GM19240 (cell line): ENCODE measurements around the gene OTUD7B.
"Not testable (repeated sequence)": the region's sequence is repeated elsewhere in the genome, so short reads cannot be mapped to it uniquely, and the experiment has no call there.

ENCODE experiments used
- DNase-seq: peaks from one replicate; pipeline ENCODE4 v3.0.0; 2011; ENCODE audit warnings: low spot score; ENCODE audit not compliant: insufficient read length

Gene OTUD7B

DNA sequence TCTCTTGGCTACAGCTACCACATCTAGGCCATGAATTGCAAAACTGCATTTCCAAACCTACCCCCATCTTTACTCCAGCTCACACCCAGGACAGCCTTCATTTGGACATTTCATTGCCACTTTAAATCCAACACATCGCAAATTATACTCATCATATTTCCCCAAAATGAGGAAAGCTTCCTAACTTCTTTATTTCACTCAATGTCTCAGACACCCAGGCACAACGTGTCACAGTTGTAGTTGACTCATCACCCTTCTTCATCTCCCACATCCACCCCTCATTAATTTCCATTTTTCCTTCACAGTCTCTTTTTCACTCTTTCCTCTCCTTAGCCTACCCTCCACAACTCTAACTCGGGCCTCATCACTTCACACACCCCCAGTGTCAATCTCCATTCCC, 6.7 kb downstream of the OTUD7B start:
- DNase-seq, result no peak

GRCh38 chr1:150002217-150002616, 8.3 kb downstream of the OTUD7B start:
- no peak for DNase-seq

- DNase-seq, result no peak
Observed at GRCh38 chr1:150001415-150001814, 9.1 kb downstream of the OTUD7B start.

DNA sequence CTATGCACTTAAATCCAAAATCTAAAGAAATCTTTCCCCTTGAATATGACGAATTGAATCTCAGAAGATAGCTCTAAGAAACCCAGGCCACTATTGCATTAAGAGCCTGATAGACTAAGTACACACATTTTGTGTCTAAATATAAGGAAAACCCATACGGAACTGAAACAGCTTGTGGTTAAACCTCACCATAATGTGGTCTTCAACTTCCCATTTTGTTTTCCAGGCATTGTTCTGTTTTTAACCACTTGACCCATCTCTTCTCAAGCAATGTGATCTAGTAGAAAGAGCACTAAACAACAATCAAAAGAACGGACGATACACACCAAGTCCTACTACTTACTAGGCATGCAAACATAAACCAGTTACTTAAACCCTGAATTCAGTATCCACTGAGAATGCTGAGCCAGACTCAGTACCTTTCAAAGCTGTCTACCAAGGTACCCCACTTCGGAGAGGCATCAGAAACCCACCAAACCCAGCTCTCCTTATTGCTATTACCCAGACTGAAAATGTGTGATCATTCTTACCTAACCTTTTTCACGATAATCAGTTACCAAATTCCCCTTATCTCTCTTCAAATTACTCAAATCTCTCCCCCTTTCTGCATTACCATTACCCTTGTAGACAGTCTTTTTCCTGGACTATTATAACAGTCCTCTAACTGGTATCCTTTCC, 12.8 kb downstream of the OTUD7B start:
- DNase-seq, result no peak

- no peak for DNase-seq
Observed at GRCh38 chr1:149995927-149996326, 14.6 kb downstream of the OTUD7B start.

DNA sequence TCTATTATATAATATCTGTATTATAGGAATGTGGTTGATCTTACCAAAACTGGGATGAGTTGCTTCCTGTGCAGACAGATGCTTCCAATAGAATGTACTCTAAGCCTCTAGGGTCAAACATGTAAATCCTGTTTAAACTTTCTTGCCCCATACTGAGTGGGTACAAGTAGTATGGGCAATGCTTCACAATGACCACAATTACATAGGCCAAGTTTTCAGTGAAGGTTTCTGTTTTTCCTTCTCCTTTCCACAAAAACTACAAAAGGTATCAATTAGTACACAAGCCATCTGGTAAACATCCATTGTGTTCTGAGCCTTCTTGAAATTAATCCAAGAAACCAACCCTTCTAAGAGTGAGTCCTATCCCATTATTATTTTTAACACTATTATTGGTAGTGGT, 16.8 kb downstream of the OTUD7B start:
- DNase-seq, result no peak

GRCh38 chr1:149993181-149993580, 17.3 kb downstream of the OTUD7B start:
- DNase-seq, result no peak

DNA sequence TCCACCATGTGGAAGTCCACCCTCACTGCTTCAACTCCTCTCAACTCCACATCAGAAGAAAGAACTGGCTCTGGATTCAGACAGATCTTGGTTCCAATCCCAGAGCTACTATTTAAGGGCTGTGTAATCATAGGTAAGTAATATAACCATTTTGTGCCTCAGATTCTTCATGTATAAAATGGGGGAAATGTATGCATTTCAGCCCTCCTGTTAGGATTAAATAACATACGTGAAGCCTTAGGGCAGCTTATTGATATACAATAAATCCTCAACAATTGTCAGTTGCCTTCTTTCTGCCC, 23.3 kb downstream of the OTUD7B start:
- DNase-seq, result no peak

GRCh38 chr1:149986486-149987296, 23.8 kb downstream of the OTUD7B start:
- DNase-seq, result no peak

- DNase-seq, result no peak
Observed at GRCh38 chr1:149979972-149980540, 30.5 kb downstream of the OTUD7B start.

DNA sequence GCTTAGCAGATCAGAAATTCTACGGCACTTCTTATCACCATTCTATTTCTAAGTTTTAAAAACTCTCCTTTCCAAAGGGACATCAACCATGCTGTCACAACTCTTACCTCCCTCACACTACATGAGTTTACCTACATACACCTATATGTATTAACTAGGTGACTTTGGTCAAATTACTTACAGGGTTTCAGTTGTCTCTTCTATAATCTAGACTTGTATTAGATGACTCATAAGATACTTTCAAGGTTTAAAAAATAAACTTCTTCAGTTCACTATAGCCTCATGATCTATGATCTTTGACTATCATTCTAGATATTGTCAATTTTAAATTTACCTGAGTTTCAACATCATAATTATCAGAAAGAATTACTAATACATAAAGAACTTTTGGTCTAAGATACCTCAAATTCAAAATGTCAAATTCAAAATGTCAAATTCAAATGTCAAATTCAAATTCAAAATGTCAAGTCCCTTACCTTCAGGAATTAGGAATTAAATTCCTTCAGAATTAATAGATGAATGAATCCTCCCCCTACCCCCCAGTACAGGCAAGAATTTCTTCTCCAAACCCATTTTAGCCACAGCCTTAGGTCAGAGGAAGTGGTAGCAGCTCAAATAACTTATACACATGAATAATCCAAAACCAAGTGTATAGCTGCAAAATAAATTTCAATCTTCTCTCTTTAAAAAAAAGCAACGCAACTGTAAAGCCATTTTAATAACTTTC, 31.1 kb downstream of the OTUD7B start:
- DNase-seq, result no peak

- DNase-seq, result no peak
Observed at GRCh38 chr1:149978547-149979023, 31.9 kb downstream of the OTUD7B start.

GRCh38 chr1:149977345-149977744, 33.2 kb downstream of the OTUD7B start:
- DNase-seq, result no peak

DNA sequence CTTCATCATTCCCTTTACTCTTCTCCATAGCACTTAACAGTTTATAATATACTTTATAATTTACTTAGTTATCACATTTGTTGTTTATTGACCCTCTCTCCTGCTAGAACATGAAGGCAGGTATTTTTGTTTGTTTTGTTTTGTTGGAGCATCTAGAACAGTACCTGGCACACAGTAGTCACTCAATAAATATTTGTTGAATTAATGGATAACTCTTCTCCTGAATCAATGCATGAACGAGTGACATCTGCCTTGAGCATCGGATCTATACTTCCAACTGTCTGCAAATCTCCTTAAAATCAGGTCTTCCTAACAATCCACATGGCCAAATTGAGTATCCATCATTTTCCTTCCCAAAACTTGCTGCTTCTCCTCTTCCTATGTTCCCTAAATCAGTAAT, 38.0 kb downstream of the OTUD7B start:
- DNase-seq, result no peak

GRCh38 chr1:149967646-149968045, 42.9 kb downstream of the OTUD7B start:
- no peak for DNase-seq

GRCh38 chr1:149967041-149967440, 43.5 kb downstream of the OTUD7B start:
- no peak for DNase-seq

GRCh38 chr1:149966405-149966804, 44.1 kb downstream of the OTUD7B start:
- DNase-seq, result no peak

GRCh38 chr1:149965440-149965839, 45.1 kb downstream of the OTUD7B start:
- DNase-seq, result no peak

- DNase-seq, result no peak
Observed at GRCh38 chr1:149963358-149963757, 47.2 kb downstream of the OTUD7B start.

DNA sequence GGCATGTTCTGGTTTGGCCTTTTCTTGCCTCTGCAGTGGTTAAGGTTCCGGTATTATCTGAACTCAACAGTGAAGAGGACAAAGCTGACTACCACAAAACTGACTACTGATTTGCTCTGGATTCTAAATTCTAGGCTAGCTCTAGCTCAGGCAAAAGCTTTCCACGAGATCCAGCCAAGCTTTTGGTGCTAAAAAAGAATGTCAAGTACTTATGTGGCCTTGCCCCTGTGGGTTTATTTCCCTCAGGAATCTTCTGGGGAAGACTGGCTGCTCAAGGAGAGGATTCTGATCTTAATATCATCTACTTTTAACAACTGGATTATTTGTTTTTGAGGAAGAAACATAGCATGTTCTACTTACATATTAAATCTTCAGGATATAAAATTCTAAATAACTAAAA, 47.8 kb downstream of the OTUD7B start:
- DNase-seq, result no peak

DNA sequence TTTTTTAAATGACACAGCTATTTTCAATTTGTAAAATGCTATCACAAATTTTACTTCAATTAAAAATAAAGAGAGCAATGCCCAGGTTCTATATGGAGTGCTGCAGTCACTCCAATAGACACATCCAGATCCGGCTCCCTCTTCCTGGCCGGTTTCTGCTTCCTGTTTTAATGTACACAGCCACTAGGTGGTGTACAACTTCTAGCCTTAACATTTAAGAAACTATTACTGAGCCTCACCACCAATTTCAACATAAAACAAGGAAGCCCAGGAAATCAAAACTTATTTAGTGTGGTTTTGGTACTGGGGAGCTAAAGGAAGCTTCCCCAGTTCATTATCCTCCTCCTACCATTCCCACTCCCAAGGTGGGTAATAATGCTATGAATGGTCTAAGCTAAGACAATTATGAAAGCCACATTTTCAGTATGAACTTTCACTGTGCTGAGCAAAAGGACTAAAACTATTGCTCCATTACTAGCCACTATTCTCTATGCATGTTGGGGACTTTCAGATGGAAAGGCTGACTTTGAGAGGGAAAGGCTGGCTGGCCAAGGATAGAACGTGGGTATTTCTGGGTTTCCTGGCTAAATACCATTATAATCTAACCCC, 48.4 kb downstream of the OTUD7B start:
- DNase-seq, result no peak

- not testable (repeated sequence) for DNase-seq
Observed at GRCh38 chr1:149957548-149957947, 53.0 kb downstream of the OTUD7B start.
